ENCODE results near the gene ARHGAP15.

DNA sequence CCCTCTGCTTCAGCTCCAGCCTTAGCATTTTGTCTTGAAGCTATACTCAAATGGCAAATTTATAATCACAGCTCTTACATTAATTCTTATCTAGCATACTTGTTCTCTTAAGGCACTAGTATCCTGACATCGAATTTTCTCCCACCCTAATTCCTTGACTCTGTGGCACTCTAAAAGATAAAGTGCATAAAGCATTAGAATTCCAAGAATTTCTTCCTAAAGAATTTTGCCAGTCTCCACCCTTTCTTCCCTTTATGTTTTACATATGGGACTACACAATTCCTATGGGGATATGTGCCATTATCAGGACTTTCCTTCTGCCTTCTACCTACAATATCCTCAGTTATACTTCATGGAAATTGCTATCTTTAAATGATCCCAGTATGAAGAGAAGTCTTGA is 560.3 kb downstream of the ARHGAP15 start:
- TF ChIP-seq, protein P1, sequence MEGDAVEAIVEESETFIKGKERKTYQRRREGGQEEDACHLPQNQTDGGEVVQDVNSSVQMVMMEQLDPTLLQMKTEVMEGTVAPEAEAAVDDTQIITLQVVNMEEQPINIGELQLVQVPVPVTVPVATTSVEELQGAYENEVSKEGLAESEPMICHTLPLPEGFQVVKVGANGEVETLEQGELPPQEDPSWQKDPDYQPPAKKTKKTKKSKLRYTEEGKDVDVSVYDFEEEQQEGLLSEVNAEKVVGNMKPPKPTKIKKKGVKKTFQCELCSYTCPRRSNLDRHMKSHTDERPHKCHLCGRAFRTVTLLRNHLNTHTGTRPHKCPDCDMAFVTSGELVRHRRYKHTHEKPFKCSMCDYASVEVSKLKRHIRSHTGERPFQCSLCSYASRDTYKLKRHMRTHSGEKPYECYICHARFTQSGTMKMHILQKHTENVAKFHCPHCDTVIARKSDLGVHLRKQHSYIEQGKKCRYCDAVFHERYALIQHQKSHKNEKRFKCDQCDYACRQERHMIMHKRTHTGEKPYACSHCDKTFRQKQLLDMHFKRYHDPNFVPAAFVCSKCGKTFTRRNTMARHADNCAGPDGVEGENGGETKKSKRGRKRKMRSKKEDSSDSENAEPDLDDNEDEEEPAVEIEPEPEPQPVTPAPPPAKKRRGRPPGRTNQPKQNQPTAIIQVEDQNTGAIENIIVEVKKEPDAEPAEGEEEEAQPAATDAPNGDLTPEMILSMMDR (conservative IDR thresholded peaks at IDR 0.05): no peak
- TF ChIP-seq EZH2 (IDR thresholded peaks at IDR 0.05; ENCODE audit: low read depth): no peak
